Thyroid gland (tissue), 4 donors: ENCODE measurements around the gene GJA8. TPM values are rescaled to one million over a fixed set of nuclear protein-coding genes. Genes with fewer than 3 reads are reported as not detected.
"Not testable (repeated sequence)": the region's sequence is repeated elsewhere in the genome, so short reads cannot be mapped to it uniquely, and the experiment has no call there.

Experiments used
- DNase-seq, 2 donors: peaks; one replicate each; pipeline ENCODE4 v3.0.0-alpha.2; 2019
- H3K27ac ChIP-seq, 3 donors: fragments of 200-600 bp; sonication (generic); 1 replicate in 2 of 3; 2 replicates in 1 of 3; pipeline ENCODE4 v1.5.1; 2016 to 2019; ENCODE audit warnings: mild to moderate bottlenecking in 1 of 3, moderate library complexity in 1 of 3
- H3K27me3 ChIP-seq: fragments of 200-600 bp; sonication (generic); one replicate; pipeline ENCODE4 v1.5.1; 2019
- H3K36me3 ChIP-seq, 2 donors: fragments of 200-600 bp; sonication (generic); one replicate each; pipeline ENCODE4 v1.5.1; 2016 to 2019
- H3K4me1 ChIP-seq, 2 donors: fragments of 200-600 bp; sonication (generic); one replicate each; pipeline ENCODE4 v1.5.1; 2017 to 2019
- H3K4me3 ChIP-seq, 3 donors: fragments of 200-600 bp; sonication (generic); replicated peaks in 1 of 3; 1 replicate in 2 of 3; 2 replicates in 1 of 3; pipeline ENCODE4 v1.5.1; 2016; ENCODE audit warnings: mild to moderate bottlenecking in 1 of 3
- H3K9me3 ChIP-seq: fragments of 200-600 bp; sonication (generic); one replicate; pipeline ENCODE4 v1.5.1; 2017
- CTCF ChIP-seq, 6 experiments: fragments of 200-600 bp in 3 of 6; fragments of 450-650 bp in 3 of 6; sonication (generic) in 3 of 6; IDR thresholded peaks; one replicate each; pipeline ENCODE4 v1.5.1; 2016 to 2019; ENCODE audit warnings: antibody characterized with exemption in 6 of 6, mild to moderate bottlenecking in 2 of 6, inconsistent platforms in 1 of 6, moderate library complexity in 1 of 6
- POLR2A ChIP-seq, 2 donors: fragments of 450-650 bp; IDR thresholded peaks; one replicate each; pipeline ENCODE4 v1.6.1; 2017; ENCODE audit warnings: antibody characterized with exemption in 2 of 2, mild to moderate bottlenecking in 2 of 2, moderate library complexity in 1 of 2
- WGBS, 2 donors: methylation state at CpG; one replicate each; pipeline ENCODE4 v1.1.5; 2017; 5-methylcytosine and 5-hydroxymethylcytosine counted together
- intact Hi-C: fragments of 100-400 bp; cut with DNase I; formaldehyde crosslinking; loops from one replicate; pipeline ENCODE4 v1.15.1; 2023
- total RNA-seq, 4 donors: library from RNA; depleted of rRNA; stranded (reverse); fragments of >200 nt; gene quantifications; one replicate each; pipeline ENCODE4 v1.2.3, GENCODE V29; 2016

Gene GJA8
- total RNA-seq, 4 donors from 2014 or later: not detected

- DNase-seq: no peak
- 87% methylated on average over 2 of the region's 2 CpGs for WGBS, 2 donors
- Histone ChIP-seq H3K9me3 (no peaks in the 10 kb centered on the region), H3K36me3 (no peaks in the 10 kb centered on the region), H3K4me1 (no peaks in the 10 kb centered on the region), H3K4me3 (no peak overlapping the region), H3K27me3 (no peaks in the 10 kb centered on the region), H3K27ac (no peak overlapping the region)
- intact Hi-C loops: no loop called here
- no peak for TF ChIP-seq CTCF (IDR thresholded peaks at IDR 0.05)
- TF ChIP-seq POLR2A (IDR thresholded peaks at IDR 0.05): no peak
Observed at GRCh38 chr1:147912553-147912952, 10.0 kb downstream of the GJA8 start.

- H3K27me3 ChIP-seq: no peaks in the 10 kb centered on the region
- WGBS, 2 donors: 90 to 95% methylated on average over 7 of the region's 7 CpGs
- no peaks in the 10 kb centered on the region for H3K36me3 ChIP-seq
- no peak for TF ChIP-seq CTCF (IDR thresholded peaks at IDR 0.05)
- no peak for TF ChIP-seq POLR2A (IDR thresholded peaks at IDR 0.05)
- H3K27ac ChIP-seq: no peak overlapping the region
- no peak overlapping the region for H3K4me3 ChIP-seq
- DNase-seq: no peak
- H3K4me1 ChIP-seq: no peaks in the 10 kb centered on the region
- intact Hi-C loops: no loop called here
- no peaks in the 10 kb centered on the region for H3K9me3 ChIP-seq
Observed at GRCh38 chr1:147913362-147913942, 10.9 kb downstream of the GJA8 start.

GRCh38 chr1:147919896-147920295, 17.3 kb downstream of the GJA8 start:
- Histone ChIP-seq H3K4me3 (no peak overlapping the region), H3K4me1 (no peaks in the 10 kb centered on the region), H3K36me3 (no peaks in the 10 kb centered on the region), H3K27ac (no peak overlapping the region), H3K27me3 (no peaks in the 10 kb centered on the region), H3K9me3 (no peaks in the 10 kb centered on the region)
- WGBS, 2 donors: 94 to 95% methylated on average over 6 of the region's 6 CpGs
- no peak for DNase-seq
- intact Hi-C loops: no loop called here
- TF ChIP-seq CTCF (IDR thresholded peaks at IDR 0.05) (no peak), POLR2A (IDR thresholded peaks at IDR 0.05) (no peak)

- H3K27me3 ChIP-seq: no peaks in the 10 kb centered on the region
- WGBS, 2 donors: 39 to 91% methylated on average over 1 of the region's 1 CpG
- H3K9me3 ChIP-seq: no peaks in the 10 kb centered on the region
- H3K4me3 ChIP-seq: no peak overlapping the region
- no peaks in the 10 kb centered on the region for H3K36me3 ChIP-seq
- TF ChIP-seq CTCF (IDR thresholded peaks at IDR 0.05) (no peak), POLR2A (IDR thresholded peaks at IDR 0.05) (no peak)
- intact Hi-C loops: no loop called here
- H3K4me1 ChIP-seq: no peaks in the 10 kb centered on the region
- H3K27ac ChIP-seq: no peak overlapping the region
- DNase-seq: no peak
Observed at GRCh38 chr1:147924813-147925212, 22.2 kb downstream of the GJA8 start.

GRCh38 chr1:147927215-147927614, 24.6 kb downstream of the GJA8 start:
- H3K4me1 ChIP-seq, H3K27ac ChIP-seq, DNase-seq, H3K27me3 ChIP-seq, intact Hi-C loops, H3K36me3 ChIP-seq, H3K4me3 ChIP-seq, H3K9me3 ChIP-seq: not testable (repeated sequence)
- 93 to 98% methylated on average over 3 of the region's 6 CpGs for WGBS, 2 donors

- 100% methylated on average over 1 to 3 of the region's 10 CpGs for WGBS, 2 donors
- H3K4me3 ChIP-seq, H3K36me3 ChIP-seq, H3K27ac ChIP-seq, DNase-seq, H3K4me1 ChIP-seq, H3K27me3 ChIP-seq, H3K9me3 ChIP-seq, intact Hi-C loops: not testable (repeated sequence)
Observed at GRCh38 chr1:147927689-147928088, 25.1 kb downstream of the GJA8 start.
